ENCODE data around the gene RPL23.
A peak's percentile ranks its signal among the peaks of the same experiment; 100 is the strongest.

RPL23 gene

GRCh38 chr17:38885044-38885727, 31.7 kb upstream of the RPL23 start:
- DNase-seq (ENCODE audit: low read depth in 2 of 2, low spot score in 1 of 2): no peak

- no peak for DNase-seq (ENCODE audit: low read depth in 2 of 2, low spot score in 1 of 2)
Measured at GRCh38 chr17:38883592-38884526, 30.3 kb upstream of the RPL23 start.

DNA sequence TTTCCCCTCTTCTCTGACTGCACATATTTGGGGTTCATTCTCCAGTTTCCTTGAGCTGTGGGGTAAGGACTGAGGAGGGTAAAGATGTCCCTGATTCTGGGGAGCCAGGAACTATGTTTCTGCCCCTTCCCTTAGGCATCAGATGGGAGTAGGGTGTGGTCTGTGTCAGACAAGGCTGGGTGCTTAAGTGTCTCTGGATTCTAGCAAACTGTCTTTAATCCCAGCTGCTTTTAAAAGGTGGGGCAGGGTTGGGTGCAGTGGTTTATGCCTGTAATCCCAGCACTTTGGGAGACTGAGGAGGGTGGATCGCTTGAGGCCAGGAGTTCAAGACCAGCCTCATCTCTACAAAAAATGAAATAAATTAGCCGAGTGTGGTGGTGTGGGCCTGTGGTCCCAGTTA, 29.3 kb upstream of the RPL23 start:
- DNase-seq (ENCODE audit: low read depth in 2 of 2, low spot score in 1 of 2): no peak

DNA sequence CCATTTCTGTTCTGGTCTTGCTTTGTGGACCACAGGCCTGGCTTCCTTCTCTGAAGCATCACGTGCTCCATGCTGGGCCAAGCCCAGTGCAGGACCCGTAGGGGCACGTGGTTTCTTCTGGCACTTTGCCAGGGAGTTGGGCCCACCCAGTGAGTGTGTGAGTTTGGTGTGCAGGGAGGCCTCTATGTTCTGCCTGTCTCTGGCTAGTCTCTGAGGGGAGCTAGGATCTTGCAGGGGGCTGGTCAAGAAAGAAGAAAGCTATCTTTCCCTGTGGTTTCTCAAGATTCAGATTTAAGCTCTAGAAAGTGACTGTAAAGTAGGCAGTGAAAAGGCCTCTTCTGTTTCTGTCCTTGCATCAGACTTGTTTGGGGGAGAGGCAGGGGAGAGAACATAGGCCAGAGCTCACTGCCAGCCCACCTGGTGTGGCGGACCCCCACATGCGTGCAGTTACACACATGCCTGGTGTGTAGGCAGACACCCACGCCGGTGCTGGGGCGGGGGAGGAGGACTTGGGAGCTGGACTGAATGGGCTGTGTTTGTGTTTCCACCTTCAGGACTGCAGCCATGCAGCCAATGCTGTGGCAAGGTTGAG, 28.2 kb upstream of the RPL23 start:
- DNase-seq (ENCODE audit: low read depth in 2 of 2, low spot score in 1 of 2): no peak

DNA sequence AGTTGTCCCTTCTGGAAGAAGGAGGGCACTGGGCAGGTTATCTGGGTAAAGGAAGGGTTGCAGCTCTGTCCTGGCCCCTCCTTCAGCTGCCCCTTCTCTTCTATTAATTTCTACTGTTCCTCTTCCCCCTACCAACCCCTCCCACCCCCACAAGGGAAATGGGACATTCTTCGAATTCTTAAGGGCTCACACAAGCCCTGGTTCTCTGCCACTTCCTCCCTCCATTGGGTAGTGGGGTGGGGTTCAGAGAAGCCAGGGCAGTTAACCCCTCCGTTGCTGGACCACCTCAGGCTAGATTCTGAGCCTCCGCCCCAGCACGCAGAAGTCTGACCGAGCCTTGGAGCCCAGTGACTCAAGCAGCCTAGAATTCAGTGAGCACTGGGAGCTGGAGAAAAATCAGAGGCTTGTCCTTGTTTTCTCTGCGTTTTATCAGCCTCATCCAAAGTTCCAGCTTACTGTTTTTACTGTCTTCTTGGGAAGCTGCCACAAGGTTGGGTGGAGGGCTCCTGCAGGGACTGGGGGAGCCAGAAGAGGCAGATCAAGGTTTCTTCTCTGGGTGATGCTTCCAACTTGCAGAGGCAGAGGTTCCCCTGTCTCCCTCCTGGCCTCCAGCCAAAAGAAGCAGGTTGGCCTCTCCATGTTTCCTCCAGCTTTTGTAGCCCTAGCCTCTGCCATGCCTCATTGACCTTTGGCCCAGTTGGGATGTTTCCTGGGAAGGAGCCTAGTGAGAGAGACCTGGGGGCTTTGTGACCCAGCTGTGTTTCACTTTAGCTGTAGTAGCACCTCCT, 26.6 kb upstream of the RPL23 start:
- no peak for DNase-seq (ENCODE audit: low read depth in 2 of 2, low spot score in 1 of 2)

- no peak for DNase-seq (ENCODE audit: low read depth in 2 of 2, low spot score in 1 of 2)
Measured at GRCh38 chr17:38877130-38877851, 23.8 kb upstream of the RPL23 start.

DNA sequence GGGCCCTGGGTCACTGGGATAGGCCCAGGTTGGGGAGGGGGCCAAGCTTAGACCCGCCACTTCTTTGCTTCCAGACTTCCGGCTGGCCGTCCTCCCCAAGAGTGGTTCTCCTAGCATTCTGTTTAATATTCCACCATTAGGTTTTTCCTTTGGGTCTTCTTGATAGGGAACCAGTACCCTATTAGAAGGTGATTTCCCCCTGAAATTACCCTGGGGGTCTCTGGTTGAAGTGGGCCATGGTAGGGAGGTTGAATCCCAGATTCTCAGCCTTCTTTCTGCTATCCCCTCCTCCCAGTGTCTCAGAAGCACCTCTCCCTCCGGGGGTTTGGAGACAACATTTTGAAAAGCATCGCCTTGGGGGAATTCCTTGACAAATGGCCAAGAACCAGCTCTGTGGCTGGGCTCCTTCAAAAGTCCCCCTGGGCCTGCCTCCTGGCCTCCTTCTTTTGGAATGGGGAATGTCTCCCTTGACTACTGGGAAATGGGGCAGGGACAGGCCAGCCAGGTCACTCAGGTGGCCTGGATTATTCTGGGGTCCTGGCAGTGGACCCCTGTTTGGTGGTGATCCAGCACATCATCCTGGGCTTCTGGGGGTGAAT, 22.1 kb upstream of the RPL23 start:
- DNase-seq (ENCODE audit: low read depth in 2 of 2, low spot score in 1 of 2): no peak

- DNase-seq (ENCODE audit: low read depth in 2 of 2, low spot score in 1 of 2): no peak
Measured at GRCh38 chr17:38874505-38875400, 21.2 kb upstream of the RPL23 start.

DNA sequence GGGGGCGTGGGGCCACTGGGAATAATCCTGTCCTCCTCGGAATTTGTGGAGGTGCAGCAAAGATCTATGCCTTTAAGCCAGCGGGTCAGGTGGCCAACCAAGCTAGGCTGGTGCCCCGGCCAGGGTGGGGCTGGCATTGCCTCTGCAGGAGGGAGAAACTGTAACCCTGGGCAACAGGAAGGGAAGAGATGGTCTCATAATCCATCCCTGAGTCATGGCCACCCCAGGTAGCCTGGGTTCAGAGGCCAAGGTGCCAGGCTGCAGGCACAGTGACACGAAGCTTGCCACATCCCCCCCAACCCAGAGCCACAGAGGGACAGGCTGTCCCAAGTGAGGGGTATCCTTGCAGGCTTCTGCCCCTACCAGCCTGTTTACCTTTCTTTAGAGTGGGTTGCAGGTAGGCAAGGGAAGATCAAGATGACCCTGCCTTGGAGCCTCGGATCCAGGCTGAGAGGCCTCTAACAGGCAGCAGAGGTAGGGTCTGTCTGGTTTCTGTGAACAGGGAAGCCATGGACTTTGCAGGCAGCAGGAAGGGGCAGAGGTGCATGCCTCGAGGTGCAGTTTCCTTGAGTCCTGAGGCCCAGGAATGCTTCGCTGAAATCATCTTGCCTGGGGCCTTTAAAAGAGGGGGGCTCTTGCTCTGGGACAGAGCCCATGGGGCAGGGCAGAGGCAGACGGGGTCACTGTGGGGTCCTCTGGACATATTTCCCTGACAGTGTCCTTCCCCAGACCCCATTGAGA, 20.3 kb upstream of the RPL23 start:
- no peak for DNase-seq (ENCODE audit: low read depth in 2 of 2, low spot score in 1 of 2)

DNA sequence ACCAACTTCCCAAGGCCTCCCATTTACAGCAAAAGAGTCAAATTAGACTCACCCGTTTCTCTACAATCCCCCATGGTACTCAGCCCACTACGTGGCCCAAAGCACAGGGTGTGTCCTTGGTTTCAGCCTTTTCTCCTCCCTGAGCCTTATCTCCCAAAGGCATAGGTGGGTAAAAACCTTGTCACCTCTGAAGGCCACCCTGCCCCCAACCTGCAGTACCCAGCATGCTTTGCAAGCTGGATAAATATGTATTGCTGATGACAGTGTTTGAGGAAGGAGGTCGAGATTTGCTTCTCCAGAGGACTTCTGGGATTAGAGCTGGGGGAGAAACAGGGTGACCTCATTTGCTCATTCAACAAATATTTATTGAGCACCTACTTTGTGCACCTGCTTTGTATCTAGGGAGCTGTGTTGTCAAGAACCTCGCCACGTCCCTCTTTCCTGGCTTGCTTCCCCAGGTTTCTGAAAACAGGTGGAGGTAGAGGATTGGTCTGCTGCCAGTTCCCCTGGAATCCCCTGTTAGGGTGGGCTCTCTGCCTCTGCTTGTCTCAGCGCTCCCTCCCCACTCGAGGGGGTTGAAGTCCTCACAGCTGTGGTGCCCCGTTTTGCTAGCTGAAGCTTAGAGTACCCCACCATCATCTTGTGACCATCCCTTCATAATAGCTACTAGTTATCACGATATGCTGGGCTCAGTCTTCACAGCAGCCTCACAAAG, 19.3 kb upstream of the RPL23 start:
- no peak for DNase-seq (ENCODE audit: low read depth in 2 of 2, low spot score in 1 of 2)

- no peak for DNase-seq (ENCODE audit: low read depth in 2 of 2, low spot score in 1 of 2)
Measured at GRCh38 chr17:38872027-38872511, 18.5 kb upstream of the RPL23 start.

GRCh38 chr17:38871247-38872015, 17.9 kb upstream of the RPL23 start:
- DNase-seq (ENCODE audit: low read depth in 2 of 2, low spot score in 1 of 2): peak in 1 of 2 donors; percentile 35

- peak; percentile 32 to 44 for DNase-seq (ENCODE audit: low read depth in 2 of 2, low spot score in 1 of 2)
Measured at GRCh38 chr17:38870259-38871165, 17.0 kb upstream of the RPL23 start.

GRCh38 chr17:38869526-38870258, 16.2 kb upstream of the RPL23 start, which contains the start of gene LASP1:
LASP1 (plus strand) TSS chr17:38870058; CDS start chr17:38870190, 132 bp downstream.
- peak; percentile 74 to 80 for DNase-seq (ENCODE audit: low read depth in 2 of 2, low spot score in 1 of 2)

Measured in stimulated activated CD8-positive, alpha-beta memory T cell treated with anti-CD3 and anti-CD28 coated beads, Interleukin-4, amount 100 ng/mL, for 1 hour (primary cell).